ENCODE measurements around the gene PIP5KL1.

The PIP5KL1 gene, protein sequence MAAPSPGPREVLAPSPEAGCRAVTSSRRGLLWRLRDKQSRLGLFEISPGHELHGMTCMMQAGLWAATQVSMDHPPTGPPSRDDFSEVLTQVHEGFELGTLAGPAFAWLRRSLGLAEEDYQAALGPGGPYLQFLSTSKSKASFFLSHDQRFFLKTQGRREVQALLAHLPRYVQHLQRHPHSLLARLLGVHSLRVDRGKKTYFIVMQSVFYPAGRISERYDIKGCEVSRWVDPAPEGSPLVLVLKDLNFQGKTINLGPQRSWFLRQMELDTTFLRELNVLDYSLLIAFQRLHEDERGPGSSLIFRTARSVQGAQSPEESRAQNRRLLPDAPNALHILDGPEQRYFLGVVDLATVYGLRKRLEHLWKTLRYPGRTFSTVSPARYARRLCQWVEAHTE
- 1.9 reads per million, percentile 2 among the genes with 10 or more reads in this experiment for total RNA-seq

DNA sequence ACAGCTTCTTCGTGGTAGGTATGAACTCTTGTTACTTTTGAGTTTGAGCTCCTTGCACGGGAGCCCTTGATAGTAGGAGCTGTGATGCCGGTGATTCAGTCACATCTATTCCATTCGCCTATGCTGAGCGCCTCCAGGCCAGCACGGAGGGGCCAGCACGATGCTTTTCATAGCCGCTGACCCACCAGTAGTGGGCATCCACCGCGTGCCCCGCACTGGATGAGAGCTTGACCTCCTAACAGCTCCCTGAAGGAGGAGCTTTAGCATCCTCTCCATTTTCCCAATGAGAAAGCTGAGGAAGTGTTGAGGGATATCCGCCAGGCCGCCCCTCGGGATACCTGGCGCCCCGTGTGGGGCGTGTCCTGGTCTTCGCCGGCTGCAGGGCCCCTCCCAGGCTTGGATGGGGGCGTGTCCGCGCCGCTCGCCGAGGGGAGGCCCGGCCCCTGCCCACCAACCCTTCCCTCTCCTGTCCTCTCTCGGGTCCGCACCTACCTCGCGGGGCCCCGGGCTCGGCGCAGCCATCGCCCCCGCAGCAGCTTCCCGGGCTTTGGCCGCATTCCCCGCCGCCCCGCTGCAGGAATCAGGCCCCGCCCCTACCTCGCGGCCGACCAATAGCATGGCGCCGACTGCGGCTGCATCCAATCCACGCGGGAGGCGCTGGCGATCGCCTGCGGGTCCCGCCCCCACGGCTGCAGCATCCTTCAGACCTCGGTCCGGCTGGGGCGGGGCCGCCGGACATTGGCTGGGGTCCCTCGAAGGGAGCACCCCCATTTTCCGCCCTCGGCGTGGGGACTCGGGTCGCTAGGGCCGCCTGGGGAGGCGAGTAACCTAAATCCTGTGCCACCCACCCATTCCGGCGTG, at the start of gene PIP5KL1:
TSS of gene PIP5KL1 (minus strand) at position 547 of the 861 bp plus-strand sequence. CDS start at position 522, 25 bp downstream.
- peak; percentile 69 for DNase-seq

DNA sequence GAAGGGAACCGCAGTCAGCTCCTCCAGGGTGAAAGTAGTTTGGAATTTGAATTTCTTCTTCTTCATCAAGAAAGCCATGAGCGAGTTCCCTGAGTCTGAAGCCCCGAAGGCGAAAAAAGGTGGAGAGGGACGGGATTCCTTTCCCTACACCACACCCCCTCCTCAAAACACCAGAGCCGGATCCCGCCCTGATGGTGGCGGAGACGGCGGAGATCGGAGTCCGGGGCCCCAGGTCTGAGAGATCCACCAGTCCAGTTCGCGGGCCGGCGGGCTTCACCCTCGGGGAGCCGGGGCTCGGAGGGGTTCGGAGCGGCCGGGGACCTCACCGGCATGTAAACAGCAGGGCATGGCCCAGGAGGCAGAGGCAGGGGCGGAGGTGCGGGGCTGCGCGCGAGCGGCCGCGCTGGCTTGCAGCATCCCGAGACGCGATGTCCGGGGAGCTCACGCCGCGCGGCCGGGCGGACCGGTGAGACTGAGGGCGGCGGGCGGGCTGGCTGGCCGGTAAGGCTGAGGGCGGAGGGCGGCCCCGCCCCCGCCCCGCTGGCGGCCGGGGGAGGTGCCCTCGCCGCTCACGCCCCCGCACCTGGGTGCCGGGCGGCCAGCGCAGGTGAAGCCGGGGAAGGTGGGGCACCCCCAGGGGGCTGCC, 49.6 kb upstream of the PIP5KL1 start:
- peak; percentile 48 for DNase-seq

DNA sequence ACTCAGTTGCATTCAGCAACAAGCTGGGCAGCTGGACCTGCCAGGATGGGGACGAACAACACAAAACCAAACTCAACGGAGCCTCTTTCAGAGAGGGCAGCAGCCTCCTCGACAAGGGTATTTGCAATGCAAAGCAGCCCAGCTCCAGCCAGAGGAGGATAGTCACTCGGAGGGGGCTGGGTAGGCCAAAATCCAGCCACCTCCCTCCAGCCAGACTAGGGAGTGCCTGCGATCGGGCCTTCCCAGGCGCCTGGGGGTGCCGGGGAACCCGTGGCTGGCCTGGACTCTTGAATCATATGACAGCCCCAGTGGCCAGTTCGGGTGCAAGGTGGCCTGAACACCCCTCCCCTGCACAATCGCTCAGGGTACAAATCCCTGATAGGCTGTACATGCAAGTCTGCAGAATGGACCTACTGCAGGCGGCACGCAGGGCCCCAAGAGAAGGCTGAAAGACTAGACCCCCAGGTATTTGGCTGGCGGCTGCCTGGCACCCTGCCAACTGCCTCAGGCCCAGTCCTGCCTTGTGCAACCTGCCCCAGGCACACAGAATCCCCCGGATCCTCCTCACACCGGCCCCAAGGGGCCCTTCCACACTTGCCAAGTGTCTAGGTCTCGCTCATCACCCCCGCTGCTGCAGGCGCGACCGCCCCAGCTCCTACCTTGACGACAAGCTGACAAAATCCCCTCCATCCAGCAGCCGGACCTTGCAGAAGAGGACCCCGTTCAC, 48.9 kb upstream of the PIP5KL1 start:
- no peak for DNase-seq

DNA sequence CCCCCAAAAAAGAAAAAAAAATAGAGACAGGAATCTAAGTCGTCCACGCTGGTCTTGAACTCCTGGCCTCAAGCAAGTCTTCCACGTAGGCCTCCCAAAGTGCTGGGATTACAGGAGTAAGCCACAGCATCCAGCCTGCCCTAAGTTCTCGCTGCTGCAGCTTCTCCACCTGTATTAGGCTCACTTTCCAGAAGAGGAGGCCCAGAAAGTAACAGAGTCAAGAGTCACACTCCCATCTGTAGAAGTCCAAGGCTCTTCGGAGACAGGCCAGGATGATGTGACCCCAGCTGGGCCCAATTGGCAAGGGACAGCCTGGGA, 48.4 kb upstream of the PIP5KL1 start:
- DNase-seq = no peak

DNA sequence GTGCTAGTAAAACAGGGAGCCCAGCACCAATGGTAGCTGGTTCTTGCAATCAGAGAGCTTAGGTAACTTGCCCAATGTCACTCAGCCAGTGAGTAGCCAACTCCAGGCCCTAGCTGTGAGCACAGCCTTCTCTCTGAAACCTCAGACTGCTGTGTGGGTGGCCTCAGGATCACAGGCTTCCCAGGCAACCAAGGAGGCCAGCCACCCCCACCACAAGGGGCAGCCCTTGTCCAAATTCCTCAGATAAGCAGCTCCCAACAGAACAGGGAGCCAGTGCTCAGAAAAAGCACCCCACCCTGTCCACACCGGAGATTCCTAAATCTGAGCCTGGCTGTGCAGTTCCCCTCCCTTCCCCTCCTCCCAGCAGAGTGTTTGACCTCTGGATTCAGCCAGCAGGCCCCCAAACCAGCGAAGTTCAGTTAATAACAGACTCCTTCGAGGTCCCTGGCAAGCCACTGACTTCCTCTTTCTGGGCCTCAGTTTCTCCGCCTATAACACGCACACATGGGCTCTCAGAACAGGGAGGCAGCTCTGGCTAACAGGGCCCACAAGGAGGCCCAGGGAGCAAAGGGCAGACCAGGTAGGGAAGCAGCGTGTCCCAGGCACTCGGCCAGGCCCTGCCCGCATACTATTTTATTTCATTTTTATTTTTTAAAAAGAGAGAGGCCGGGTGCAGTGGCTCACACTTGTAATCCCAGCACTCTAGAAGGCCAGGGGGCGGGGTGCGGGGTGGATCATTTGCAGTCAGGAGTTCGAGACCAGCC, 47.5 kb upstream of the PIP5KL1 start:
- DNase-seq = no peak

DNA sequence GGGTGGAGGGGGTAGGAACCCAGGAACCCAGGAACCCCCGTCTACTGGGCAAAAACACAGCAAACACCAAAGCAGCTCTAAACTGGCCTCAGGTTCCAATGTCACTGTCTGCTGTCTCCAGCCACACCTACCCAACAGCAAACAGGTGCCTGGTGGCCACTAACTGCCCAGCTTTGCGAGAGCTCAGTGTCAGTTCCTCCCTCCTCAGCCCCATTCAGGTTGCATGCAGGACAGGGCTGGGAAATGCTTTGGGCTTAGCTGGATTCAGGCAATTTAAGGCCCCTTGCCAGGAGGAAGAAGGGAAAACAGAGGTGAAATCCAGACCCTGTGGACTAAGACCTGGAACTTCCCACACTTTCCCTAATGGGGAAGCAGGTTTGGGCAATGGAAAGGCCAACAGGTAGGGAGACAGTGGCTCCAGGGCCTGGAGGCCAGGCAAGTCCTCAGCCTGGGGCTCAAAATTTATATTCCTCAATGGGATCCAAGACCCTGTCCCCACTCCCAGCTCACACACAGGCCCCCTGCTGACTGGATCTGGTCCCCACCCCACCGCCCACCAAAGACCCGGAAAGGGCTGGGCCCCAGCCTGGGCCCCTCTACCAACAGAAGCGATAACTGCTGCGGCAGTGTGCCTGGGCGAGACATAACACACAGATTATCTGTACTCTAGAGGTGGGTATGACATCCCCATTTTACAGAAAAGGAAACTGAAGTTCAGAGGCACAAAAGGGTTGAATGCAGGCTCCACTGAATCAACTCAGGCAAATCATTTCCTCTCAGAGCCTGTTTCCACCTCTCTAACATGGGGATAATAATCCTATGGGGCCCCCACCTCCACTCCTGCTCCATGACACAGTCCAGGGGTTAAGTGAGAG, 46.7 kb upstream of the PIP5KL1 start:
- DNase-seq = no peak

DNA sequence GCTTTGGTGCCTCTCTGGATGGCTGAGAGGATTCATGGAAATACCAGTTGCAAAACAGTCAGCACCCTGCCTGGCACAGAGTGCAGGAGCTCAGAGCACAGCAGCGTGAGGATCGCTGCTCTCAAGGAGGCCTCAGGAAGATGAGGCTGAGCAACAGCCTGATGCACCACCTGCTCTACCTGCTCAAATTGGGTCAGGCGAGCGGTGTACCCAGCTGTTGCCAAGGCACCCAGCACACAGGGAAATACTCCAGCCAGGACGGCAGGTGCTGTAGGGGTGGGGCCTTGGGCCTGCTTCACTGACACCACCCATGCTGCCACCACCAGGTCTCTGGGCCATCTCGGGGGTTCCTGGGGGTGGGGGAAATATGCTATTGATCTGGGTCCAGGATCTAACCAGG, 45.9 kb upstream of the PIP5KL1 start:
- DNase-seq = peak; percentile 47

DNA sequence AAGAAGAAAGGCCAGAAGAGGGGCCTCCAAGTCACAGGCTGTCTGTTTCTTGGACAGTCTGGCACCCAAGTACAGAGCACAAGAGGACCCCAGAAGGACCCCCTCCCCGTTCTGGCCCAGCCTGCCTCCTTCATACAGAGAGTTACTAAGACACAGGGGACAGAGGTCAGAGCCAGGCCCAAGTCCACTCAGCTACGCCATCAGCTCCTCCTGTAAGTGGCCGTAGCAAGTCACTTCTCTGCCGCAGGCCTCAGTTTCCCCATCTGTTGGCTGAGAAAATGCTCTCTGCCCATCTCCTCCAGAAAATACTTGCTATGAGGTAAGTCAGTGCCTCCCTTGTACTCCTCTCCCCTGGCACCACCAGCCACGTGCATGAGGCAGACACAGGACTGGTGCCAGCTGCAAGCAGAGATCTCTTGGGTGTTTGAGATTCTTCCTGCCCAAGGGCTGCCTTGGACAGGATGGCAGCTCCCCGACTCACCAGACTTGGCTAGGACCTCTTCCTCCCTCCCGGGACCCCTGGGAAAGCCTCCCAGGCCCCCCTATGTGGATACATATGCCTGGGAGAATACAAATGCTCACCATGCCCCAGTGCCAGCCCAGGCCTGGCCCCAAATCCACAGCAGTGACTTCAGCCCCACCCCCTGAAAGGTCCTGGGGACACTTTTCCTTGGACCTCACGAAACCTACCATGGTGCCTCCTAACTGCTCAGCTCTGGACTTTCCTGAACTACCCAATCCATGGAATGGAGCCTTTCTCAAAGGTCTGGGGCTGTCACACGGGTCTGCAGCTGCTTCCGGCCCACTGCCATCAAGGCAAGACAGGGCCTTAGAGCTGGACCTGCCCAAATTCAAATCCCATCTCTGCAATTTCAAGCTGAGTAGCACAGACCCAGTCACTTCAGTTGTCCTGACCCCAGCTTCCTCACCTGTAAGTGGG, 45.1 kb upstream of the PIP5KL1 start:
- DNase-seq = no peak

DNA sequence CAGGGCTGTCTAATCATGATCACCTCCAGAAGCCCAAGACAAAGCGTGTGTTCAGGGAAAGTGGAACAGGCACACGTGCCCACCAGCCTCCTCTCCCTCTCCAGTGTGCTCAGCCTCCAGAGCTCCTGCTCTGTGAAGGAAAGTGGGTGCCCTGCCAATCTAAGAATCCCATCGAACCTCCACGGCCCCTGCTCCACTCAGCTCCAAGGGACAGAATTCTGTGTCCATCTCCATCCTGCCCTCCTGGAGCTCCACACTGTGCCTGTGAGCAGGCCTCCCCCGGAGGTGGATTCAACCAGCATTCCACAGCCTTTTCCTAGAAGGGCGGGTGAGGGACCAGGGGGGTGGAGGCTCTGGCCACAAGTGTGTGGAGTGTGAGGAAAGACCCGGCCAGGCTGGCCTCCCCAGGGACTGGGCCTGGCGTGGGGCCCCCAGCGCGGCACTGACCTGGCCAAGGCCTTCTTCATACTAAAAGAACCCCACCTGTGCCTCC, 44.2 kb upstream of the PIP5KL1 start:
- DNase-seq = no peak

DNA sequence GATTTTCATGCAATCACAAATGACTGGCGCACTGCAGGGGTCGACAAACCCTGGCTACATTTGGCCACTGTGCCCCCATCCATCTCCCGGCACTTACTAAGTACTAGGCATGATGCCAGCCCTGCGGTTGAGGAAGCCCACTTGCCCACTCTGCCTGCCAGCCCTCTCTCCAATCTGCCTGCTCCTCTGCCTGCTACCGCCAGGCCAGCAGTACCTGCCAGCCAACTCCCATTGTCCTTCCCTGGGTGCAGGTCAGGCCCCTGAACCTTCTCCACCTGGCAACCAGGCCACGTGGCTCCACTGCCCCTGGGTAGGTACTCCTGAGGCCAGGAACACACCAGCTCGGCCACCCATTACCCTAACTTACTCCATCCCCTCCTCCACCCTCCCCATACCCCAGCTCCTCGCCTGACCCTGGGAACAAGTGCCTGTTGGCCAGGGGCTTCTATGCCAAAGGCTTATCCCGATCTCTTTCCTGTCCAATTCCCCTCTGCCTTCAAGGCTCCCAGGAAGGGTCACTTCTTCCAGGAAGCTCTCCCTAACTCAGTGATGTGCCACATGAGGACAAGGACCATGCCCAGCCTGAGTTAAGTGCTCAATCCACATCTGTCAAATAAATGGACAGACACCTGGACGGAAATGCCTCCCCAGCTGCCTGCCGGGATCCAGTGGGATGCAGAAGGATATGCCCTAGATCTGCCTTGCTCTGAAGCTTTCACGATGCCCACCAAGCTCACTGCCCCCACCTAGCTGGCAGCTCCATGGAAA, 43.6 kb upstream of the PIP5KL1 start:
- no peak for DNase-seq

DNA sequence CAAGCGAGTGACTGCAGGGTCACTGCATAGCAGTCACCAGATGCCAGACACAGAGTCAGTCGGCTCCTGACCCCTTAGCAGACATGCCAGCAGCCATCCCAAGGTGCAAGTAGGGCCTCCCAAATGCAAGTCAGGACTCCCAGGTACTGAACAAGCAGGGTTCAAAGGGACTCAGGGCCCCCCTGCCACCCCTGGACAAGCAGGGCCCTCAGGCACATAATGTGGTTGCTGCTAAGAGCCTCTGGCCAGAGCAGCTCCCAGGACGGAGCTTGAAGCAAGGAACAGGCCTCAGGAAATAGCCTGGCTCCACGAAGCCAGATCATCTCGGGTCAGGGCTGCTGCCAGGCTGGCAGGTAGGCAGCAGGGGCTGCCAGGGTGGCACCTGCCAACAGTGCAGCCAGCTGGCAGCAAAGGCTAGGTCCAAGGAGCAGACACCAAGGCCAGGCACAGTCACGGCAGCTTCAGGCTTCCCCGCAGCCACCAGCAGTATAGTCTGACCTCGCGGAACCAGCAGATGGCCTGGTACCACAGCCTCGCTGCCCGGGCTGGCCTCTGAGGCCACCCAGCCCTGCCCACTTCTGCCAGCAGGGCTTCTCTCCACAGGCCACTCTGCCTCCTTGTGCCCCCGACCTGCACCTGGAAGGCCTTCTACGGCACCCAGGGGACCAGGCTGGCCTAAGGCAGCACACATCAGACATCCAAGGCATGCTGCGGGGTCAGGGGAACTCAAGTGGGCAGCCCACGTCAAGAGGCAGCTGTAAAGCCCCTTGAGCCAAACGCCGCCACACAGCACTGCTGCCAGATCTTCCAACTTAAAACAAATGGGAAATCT, 42.8 kb upstream of the PIP5KL1 start:
- no peak for DNase-seq

DNA sequence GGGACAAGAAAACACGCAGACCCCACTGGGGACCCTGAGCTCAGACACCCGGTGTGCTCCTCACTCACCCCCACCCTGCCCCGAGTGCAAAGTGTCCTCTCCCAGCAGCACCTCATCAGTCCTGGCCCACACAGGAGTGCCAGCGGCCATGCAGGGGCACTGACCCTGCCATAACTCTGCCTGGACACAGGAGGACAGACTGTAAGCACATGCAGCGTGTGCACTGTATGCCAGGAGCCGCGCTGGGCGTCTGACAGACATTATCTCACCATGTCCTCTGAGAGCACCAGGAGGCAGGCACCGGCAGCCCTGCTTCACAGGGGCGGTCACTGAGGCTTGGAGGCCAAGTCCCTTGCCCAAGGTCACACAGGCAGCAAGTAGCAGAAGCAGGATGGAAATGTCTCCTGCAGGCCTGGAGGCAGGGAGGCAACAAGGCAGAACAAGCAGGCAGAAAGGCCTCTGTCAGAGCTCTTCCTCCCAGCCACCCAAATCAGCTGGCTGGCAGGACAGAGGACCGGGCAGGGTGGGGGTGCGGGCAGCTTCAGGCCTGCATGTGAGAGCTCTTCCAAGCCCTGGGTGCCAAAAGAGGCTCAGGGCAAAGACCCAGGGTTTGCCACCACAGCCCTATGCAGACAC, 41.8 kb upstream of the PIP5KL1 start:
- no peak for DNase-seq

DNA sequence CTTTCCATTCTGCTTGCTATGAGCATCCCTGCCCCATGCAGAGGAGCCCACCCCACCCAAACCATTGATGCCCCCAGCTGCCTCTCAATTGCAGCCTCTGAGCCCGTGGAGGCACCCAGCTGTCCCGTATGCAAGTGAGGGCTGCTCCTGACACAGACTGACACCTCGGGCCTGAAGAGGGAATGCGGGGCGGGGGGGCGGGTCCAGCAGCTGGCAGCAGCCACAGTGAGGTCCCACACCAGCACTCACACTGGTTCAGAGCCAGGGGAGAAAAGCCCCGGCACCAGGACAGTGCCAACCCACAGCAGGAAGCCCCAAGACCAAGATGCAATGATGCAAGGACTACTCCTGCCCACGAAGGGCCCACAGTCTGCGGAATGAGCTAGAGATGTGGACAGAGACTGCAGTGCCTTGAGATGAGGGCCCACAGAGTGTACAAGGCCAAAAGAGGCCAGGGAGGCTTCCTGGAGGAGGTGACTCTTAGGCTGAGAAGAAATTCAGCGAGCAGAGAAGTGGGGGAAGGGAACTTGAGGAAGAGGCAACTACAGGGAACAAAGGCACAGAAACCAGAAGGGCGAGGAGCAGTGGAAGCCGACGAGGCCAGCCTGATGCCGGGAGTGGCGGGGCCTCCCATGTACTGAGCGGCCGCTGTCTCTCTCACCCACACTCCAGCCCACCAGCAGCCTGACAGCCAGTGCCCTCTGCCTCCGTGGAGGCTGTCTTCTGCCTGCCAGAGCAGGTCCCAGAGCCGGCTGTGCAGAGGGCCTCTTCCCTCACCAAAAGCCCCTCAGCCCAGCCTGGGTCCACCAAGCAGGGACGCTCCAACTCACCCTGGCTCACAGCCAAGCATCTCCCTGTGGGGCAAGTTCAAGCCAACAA, 41.0 kb upstream of the PIP5KL1 start:
- DNase-seq = no peak

DNA sequence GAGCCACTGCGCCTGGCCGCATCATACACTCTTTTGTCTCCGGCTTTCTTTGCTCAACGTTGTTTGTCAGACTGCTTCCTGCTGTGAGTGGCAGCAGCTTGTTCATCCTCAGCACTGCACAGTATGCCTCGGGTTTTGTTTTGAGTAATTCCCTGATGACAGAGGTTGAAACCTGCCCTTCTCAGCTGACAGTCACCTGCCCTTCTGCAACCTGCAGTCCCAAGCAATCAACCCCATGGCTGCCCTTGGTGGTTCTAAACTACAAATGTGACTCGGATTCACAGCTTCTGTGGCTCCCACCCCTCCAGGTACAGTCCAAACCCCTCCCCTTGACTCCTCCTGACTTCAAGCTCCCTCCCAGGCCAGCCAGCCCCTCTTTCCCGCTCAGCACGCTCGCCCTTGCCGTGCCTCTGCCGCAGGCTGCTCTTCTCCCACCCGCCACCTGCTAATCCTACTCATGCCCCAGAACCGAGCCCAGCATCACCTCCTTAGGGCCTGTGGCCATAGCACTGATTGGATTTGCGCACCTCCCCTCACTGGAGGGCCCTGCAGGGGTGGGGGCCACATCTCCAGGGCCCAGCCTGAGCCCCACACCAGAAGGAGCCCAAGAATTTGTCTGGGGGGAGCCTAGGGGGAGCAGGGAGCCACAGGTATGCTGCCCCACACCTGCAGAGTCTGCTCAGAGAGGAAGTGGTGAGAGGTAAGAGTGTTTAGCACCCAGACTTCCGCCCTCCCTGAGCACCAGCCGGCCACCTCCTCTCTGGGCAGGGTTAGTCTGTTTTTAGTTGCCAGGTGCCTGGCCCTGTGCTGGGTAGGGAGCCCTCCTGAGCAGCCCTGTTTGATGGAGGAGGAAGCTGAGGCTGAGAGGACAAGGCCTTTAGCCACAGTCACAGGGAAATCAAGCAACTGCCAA, 40.1 kb upstream of the PIP5KL1 start:
- DNase-seq = peak; percentile 65
